ENCODE results near the gene CD52.
"Not testable (repeated sequence)": the region's sequence is repeated elsewhere in the genome, so short reads cannot be mapped to it uniquely, and the experiment has no call there.

Gene CD52

GRCh38 chr1:26283871-26284596, 33.7 kb upstream of the CD52 start:
- in situ Hi-C loops (cut with HindIII; ENCODE audit: low sequenced_read_pairs) = no loop called here

- in situ Hi-C loops (cut with HindIII; ENCODE audit: low sequenced_read_pairs) = no loop called here
Measured at GRCh38 chr1:26284597-26285347, 33.0 kb upstream of the CD52 start.

- in situ Hi-C loops (cut with HindIII; ENCODE audit: low sequenced_read_pairs) = no loop called here
Measured at GRCh38 chr1:26285366-26286063, 32.2 kb upstream of the CD52 start.

- in situ Hi-C loops (cut with HindIII; ENCODE audit: low sequenced_read_pairs) = no loop called here
Measured at GRCh38 chr1:26286064-26286416, 31.7 kb upstream of the CD52 start.

GRCh38 chr1:26287033-26287711, 30.6 kb upstream of the CD52 start:
- in situ Hi-C loops (cut with HindIII; ENCODE audit: low sequenced_read_pairs) = no loop called here

GRCh38 chr1:26287811-26288210, 29.9 kb upstream of the CD52 start:
- in situ Hi-C loops (cut with HindIII; ENCODE audit: low sequenced_read_pairs) = no loop called here

- in situ Hi-C loops (cut with HindIII; ENCODE audit: low sequenced_read_pairs) = no loop called here
Measured at GRCh38 chr1:26288311-26288941, 29.3 kb upstream of the CD52 start.

GRCh38 chr1:26289158-26290059, 28.3 kb upstream of the CD52 start:
- in situ Hi-C loops (cut with HindIII; ENCODE audit: low sequenced_read_pairs) = no loop called here

- in situ Hi-C loops (cut with HindIII; ENCODE audit: low sequenced_read_pairs) = no loop called here
Measured at GRCh38 chr1:26290122-26290881, 27.5 kb upstream of the CD52 start.

- in situ Hi-C loops (cut with HindIII; ENCODE audit: low sequenced_read_pairs) = no loop called here
Measured at GRCh38 chr1:26290882-26291261, 26.9 kb upstream of the CD52 start.

- in situ Hi-C loops (cut with HindIII; ENCODE audit: low sequenced_read_pairs) = no loop called here
Measured at GRCh38 chr1:26291433-26291832, 26.3 kb upstream of the CD52 start.

GRCh38 chr1:26291939-26292338, 25.8 kb upstream of the CD52 start:
- in situ Hi-C loops (cut with HindIII; ENCODE audit: low sequenced_read_pairs) = no loop called here

- in situ Hi-C loops (cut with HindIII; ENCODE audit: low sequenced_read_pairs) = not testable (repeated sequence)
Measured at GRCh38 chr1:26292735-26293134, 25.0 kb upstream of the CD52 start.

- in situ Hi-C loops (cut with HindIII; ENCODE audit: low sequenced_read_pairs) = no loop called here
Measured at GRCh38 chr1:26293911-26294463, 23.8 kb upstream of the CD52 start.

GRCh38 chr1:26295194-26296138, 22.3 kb upstream of the CD52 start:
- in situ Hi-C loops (cut with HindIII; ENCODE audit: low sequenced_read_pairs) = no loop called here

GRCh38 chr1:26296340-26297056, 21.3 kb upstream of the CD52 start:
- in situ Hi-C loops (cut with HindIII; ENCODE audit: low sequenced_read_pairs) = no loop called here

Data from endothelial cell of hepatic sinusoid (primary cell).